Neural cell (in vitro differentiated cells): ENCODE data around the gene STON2.

Experiments
- EZH2 ChIP-seq: fragments of 200-600, 300-800 bp; shearing (Covaris generic), sonication (generic); IDR thresholded peaks from 2 replicates; pipeline ENCODE4 v1.6.1; 2014; ENCODE audit warnings: antibody characterized with exemption, low read length, borderline replicate concordance, mild to moderate bottlenecking; ENCODE audit not compliant: insufficient read depth, poor library complexity, severe bottlenecking
- POLR2AphosphoS5 ChIP-seq: IDR thresholded peaks from 2 replicates; pipeline ENCODE4 v1.6.1; 2012

GRCh38 chr14:81394739-81395138 is 5.4 kb downstream of the STON2 start:
- TF ChIP-seq POLR2AphosphoS5 (no peak), EZH2 (no peak)
